Stimulated activated CD4-positive, alpha-beta T cell treated with anti-CD3 and anti-CD28 coated beads, TNF-alpha, amount 100 ng/mL, for 1 hour (primary cell): ENCODE data around the gene SLC44A2.
"Not testable (repeated sequence)": the region's sequence is repeated elsewhere in the genome, so short reads cannot be mapped to it uniquely, and the experiment has no call there.

Experiments used
- DNase-seq, 3 donors: peaks; one replicate each; pipeline ENCODE4 v3.0.0-alpha.2; 2020; ENCODE audit warnings: low read depth in 3 of 3, low spot score in 1 of 3

SLC44A2 gene

DNA sequence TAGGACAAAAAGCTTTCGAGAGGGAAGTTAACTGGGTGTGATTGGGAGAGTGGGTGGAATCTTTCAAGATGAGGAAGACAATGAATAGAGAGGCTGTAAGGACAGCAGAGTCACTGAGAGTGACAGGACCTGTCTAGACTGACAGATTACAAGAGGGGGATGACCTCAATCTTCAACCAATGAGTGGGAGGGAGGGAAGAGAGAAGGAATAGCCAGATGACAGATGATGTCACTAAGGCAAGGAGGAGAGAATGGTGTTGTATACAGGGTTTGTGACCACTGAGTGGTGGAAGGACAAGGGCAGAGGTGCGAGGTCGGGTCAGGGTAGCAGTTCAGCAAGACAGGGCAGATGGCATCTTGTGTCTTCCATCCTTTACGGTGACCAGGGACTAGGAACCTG lies 23.0 kb downstream of the SLC44A2 start:
- no peak for DNase-seq

DNA sequence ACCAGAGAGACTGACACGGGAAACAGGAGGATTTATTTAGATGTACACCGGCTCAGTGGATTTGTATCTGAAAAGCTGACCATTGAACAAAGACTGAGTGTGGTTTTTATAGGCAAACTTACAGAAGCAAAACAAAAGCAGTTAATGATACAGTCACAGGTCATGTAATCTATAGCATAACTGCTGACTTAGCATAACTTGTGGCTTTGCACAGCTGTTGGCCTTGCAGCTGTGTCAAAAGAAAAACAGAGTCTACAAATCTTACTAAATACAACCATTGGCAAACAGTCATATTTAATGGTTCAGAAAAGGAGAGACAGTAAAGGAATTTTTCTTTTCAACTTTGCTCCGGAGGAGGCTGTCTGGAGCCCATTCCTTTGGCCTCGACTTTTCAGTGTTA lies 26.5 kb downstream of the SLC44A2 start:
- DNase-seq, result no peak

DNA sequence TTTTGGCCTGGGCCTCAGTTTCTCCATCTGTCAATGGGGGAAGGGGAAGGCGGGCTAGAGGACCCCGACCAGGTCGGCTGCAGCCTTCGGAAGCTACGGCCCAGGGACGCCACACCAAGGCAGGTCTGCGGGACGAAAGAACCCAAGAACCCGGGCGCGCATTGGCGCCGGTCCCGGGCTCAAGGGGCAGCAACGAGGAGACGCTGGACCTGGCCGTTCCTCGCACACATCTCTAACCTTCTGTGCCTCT lies 28.1 kb downstream of the SLC44A2 start:
- no peak for DNase-seq

DNA sequence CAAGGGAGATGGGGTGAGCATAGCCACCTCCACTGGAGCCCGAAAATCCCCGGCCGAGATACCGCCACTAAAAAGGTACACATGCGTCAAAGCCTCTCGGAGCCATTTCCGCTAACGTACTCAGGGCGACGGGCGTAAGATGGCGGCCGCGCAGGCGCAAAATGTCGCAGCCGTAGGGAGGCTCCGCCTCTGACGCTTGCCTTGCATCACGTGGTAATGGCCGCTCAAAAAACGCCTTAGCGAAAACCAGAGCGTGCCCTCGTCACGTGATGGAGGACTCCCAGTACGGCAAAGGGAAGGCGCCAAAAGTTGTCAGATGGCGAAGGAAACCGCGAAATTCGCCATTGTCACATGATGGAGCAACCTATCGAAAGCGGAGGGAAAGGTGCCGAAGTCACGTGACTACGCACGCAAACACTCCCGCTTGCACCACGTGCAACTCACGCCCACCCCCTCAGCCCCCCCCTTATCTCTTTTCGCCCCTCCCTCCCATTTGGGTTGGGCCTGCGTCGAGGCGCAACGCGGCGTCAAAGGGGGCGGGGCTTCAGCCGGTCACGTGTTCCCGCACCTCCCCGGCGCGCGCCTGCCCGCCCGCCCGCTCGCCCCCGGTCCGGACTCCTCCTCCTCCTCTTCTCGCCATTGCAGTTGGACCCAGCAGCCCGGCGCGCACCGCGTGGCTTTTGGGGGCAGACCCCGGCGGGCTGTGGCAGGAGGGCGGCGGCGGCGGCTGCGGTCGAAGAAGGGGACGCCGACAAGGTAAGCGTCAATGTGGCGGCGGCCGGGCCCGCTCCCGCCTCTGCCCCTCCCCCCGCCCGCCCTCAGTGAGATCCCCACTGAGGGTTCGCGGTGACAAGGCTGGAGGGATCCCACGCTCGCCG lies 28.6 kb downstream of the SLC44A2 start, which contains the start of gene ILF3:
TSS of gene ILF3 (plus strand) at position 615 of the 878 bp plus-strand sequence. CDS start 16,260 bp downstream, outside the sequence.
- DNase-seq, result peak; percentile 96 to 100 (median 100)

DNA sequence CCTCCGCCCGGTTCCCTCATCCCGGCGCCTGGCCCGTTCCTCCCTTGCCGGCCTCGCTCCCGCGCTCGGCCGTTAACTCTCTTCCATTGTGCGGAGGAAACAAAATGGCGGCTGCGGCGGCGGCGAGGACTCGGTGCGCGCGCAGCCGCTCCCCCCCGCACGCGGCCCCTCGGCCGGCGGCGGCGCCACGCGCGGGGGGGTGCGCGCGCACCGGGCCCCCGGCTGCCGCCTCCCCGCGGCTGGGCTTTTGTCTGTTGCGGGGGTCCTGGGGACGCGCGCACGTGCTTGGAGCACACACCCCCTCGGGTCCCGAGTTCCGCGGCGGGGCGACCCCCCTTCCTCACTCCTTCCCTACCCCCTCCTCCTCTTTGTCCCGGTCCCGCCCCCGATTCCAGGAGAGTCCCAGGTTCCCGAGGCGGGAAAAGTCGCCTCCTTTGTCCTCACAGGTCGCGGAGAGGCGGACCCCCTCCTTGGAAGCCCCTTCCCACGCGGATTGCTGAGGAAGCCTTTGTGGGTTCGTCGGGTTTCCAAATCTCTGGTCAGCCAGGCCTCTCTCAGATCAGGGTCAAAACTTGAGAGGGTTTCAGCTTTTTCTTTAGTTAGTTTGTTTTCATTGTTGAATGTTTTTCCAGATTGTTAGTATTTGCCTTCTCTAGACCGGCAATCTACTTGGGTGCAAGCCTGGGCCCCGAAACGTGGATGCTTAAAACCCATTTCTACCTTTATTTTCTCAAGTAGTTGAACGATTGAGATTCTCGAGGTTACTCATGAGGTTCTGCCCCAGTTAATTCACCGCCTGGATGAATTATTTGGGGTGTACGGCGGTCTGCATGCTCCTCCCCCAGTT lies 29.5 kb downstream of the SLC44A2 start:
- DNase-seq, result peak; percentile 10 to 45 (median 28)

DNA sequence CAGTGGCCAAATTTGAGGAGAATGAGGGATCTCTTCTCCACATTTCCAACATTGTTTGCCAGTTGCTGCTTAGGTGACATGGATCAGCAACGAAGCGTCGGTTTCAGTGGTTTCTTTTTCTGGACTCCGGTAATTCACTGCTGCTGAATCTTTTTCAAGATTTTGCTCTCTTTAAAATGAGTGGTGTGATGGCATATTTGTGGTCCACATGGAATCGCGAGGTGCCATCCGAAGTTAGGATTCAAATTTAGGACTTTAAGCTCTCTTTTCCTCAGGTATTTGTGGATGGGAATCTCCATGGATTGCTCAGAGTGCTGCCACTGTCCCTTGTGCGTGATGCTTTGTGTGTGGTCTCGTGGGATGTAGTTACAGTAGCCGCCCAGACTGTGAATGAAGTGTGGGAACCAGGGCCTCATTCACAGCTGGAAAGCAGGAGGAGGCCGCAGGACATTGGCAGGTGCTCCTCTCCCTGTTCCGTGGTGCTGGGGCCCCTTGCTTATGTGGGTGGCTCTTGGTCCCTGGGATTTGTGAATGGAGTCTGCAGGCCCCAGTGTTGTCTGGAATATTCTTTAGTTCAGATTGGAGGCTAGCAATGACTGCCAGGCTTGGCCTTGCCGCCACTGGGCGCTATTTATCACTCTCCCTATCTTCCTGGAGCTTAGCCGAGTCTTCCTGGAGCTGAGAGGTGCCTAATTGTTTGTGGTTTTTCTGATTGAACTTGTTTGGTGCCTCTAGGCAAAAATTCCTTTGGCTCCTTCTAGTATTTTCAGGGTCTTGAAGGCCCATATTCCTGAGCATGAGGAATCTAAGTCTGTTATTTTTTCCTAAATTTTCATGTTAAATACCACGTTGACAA lies 30.3 kb downstream of the SLC44A2 start:
- DNase-seq, result no peak

DNA sequence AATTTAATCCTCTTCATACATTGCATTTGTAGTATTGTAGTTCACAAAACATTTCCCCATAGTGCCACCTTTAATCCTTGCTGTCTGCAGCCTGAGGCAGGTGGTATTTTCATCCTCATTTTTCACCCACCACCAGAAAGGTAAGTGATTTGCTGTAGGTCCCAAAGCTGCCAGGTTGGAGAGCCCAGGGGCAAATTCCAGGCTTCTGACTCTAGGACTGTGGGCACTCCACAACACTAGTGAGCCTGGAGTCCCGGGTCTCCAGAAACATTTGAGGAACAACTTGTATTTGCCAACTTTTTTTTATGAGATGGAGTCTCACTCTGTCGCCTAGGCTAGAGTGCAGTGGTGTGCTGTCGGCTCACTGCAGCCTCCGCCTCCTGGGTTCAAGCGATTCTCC lies 35.0 kb downstream of the SLC44A2 start:
- DNase-seq, result no peak

DNA sequence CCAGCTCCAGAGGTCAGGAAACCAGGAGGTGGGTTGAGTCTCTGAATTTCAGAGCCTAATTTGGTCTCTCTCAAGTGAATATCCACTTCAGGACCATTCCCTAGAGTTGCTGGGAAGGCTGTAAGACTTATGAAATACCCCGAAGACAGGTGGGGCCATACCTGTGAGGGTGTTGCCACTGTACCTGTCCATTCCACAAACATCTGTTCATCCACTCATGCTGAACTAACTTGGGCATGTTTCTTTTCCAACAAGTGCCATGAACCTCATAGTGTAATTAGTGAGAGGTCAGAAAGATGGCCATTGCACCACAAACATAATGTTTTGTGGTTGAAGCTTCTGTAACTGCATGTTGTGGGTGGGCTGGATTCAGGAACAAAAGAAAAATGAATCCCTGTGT lies 36.6 kb downstream of the SLC44A2 start:
- no peak for DNase-seq

DNA sequence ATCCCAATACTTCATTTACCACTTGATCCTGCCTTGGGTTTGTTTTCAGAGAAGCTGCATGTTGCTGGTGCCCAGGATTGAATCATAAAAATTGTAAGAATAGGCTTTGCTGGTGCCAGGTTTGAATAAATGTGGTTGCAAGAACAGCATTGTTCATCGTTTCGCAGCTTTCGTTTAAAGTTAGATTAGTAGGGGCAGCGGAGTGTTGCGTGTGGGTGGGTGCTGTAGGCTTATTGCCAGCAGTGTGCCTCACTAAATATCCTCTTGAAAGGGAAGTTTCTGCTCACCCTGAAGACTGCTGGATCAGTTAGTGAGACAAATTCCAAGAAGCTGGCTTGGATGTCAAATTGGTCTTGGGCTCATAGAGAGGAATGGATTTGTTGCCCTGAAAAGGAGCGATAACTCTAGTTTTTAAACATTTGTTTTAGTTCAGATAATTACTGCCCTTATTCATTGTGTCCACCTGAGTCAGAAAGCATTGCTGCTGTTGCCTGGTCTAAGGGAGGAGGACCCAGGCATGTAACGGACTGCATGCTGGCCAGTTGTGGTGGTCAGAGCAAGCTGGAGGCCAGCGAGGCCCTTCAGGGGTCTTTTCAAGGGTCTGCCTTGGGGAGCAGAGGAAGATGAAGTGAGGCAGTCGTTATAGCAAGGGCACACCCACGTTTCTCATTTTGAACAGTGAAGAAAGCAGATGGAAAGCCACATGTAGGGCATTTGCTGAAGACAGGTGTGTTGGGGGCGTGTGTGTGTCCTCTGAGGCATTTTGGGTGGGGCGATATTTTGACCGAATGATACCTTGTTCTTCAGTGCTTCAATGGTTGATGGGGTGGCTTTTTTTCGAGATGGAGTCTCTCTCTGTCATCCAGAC lies 37.3 kb downstream of the SLC44A2 start:
- no peak for DNase-seq

DNA sequence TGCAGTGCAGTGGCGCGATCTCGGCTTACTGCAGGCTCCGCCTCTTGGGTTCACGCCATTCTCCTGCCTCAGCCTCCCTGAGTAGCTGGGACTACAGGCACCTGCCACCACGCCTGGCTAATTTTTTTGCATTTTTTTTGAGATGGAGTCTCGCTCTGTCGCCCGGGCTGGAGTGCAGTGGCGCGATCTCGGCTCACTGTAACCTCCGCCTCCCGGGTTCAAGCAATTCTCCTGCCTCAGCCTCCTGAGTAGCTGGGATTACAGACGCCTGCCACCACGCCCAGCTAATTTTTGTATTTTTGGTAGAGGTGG lies 37.9 kb downstream of the SLC44A2 start:
- not testable (repeated sequence) for DNase-seq

DNA sequence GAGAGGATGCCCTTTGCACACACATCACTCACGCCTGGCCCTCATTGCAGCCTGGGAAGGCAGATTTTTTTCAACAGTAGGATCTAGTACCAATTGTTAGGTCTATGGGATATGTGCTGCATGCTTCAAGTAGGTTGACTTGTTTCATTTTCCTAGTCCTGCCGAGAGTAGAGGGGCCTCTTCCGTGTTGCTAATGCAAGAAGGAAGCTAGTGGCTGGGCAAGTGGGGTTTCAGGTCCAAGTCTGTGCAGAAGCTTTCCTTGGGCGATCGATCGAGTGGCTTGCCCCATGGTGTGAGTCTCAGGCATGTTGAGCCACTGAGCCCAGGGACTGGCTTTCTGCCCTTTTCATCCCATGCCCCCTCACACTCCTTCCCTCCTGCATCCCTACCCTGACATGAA lies 42.5 kb downstream of the SLC44A2 start:
- no peak for DNase-seq

DNA sequence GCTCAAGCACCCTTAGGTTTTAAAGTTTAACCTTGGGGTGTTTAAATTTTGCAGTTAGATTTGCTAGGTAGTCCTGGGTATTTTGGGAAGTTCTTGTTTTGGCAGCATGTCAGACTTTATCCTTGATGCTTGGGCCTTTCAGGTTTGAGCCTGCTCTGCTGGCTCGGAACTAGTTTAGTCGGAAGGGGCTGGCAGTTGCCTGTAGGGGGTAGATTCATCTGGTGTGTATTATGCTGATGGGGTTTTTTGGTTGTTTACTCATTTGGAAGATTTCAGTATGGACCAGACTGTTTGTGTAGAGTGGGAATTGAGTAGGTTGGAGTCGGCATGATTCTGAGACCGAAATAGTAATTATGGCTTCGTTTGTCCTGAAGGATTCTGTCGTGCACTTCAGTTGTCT lies 43.9 kb downstream of the SLC44A2 start:
- no peak for DNase-seq

DNA sequence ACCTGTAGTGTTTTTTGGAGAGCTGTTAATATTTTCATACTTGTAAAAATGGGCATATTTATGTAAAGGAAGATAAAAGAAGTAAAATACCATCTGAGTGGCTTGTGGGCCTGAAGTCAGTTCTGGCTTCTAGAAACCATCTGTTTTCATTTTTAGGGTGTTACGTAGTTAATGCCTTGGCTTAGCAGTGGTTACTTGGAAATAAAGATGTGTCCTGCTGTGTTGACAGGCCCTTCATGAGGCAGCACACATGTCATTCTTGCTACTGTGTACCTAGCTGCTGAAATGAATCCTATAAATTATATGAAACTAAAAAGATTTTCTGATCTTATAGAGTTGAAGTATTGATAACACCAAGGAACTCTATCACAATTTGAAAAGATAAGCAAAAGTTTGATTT lies 44.8 kb downstream of the SLC44A2 start:
- no peak for DNase-seq

DNA sequence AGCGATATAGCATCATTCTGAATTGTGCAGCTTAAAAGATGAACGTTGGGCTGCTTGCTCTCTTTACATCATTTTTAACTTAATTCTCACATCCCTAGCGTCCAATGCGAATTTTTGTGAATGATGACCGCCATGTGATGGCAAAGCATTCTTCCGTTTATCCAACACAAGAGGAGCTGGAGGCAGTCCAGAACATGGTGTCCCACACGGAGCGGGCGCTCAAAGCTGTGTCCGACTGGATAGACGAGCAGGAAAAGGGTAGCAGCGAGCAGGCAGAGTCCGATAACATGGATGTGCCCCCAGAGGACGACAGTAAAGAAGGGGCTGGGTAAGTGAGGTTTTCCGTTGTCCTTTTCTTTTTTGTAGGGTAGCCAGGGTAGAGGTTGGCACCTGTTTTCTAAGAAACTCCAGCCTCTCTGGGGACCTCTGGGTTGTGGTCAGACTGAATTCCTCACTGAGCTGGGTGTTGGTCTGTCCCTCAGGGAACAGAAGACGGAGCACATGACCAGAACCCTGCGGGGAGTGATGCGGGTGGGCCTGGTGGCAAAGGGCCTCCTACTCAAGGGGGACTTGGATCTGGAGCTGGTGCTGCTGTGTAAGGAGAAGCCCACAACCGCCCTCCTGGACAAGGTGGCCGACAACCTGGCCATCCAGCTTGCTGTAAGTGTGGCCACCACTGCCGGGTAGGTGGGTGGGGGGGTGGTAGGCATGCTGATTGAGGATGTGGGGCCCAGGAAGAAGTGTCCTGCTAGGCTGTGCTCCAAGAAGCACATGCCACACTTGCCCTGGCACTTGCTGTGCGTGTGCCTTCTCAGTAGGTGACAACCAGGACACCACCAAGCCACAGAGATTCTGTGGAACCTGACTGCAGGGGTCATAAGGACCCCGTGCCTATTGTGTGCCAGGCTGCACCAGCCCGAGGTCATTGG lies 45.8 kb downstream of the SLC44A2 start:
- no peak for DNase-seq

DNA sequence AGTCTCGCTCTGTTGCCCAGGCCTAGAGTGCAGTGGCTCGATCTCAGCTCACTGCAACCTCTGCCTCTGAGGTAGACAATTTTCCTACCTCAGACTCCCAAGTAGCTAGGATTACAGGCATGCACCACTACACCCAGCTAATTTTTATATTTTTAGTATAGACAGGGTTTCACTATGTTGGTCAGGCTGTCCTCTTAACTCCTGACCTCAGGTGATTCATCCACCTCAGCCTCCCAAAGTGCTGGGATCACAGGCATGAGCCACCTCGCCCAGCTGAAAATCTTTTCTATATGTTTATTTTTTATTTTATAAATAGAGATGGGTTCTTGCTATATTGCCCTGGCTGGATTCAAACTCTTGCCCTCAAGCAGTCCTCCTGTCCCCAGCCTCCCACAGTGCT lies 46.6 kb downstream of the SLC44A2 start:
- DNase-seq, result not testable (repeated sequence)

DNA sequence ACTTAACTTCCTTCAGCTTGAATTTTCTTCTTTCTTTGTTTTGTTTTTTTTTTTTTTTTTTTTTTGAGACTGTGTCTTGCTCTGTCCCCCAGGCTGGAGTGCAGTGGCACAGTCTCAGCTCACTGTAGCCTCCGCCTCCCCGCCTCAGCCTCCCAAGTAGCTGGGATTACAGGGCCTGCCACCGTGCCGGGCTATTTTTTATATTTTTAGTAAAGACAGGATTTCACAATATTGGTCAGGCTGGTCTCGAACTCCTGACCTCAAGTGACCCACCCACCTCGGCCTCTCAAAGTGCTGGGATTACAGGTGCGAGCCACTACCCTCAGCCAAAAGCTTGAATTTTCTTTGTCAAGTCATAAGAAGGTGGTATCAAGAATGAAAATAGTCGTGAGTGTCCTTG lies 49.9 kb downstream of the SLC44A2 start:
- DNase-seq, result not testable (repeated sequence)

DNA sequence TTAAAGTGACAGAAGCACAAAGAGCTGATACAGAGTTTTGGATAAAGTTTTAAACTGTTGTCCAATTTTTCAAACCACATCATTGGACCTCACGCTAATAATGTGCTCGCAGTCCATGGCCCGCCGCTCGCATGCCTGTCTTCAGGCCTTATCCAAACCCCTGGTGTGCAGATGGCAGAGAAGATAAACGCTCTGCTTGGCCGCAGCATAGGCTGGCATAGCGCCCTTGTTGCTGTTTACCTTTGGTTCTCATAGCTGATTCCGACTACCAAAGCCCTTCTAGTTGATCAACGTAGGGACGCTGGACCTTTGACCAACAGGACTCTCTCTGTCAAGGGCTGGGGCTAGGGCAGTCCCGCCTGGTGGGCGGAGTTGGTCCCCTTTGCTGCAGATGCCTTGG lies 52.4 kb downstream of the SLC44A2 start:
- DNase-seq, result no peak

DNA sequence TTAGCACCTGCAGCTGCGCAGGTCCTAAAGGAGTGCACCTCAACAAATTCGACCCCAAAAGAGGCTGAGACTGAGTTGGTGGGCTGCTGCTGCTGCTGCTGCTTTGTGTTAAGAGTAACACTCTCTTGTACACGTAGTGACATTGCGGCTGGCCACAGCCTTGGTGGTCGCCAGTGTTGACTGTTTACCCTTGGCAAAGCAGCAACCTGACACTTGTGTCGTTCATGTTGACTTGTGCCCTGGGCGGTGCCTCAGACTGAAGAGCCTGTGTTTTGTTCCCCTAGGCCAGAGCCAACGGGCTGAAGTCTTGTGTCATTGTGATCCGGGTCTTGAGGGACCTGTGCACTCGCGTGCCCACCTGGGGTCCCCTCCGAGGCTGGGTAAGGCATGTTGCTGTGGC lies 53.5 kb downstream of the SLC44A2 start:
- DNase-seq, result no peak

DNA sequence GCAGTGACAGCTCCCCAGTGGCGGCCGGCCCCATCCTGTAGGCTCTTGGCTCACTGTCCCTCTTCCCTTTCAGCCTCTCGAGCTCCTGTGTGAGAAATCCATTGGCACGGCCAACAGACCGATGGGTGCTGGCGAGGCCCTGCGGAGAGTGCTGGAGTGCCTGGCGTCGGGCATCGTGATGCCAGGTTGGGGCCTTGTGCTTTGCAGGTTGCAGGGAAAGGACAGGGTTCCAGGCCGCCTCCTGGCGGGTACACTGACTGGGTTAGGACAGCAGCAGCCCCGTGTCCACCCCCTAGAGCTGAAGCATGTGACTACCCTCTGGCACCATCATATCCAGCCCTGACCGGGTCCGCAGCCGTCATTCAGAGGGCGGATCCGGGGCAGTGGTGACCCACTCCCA lies 54.4 kb downstream of the SLC44A2 start:
- DNase-seq, result no peak
